ENCODE results near the gene MOXD1. TPM values are rescaled to one million over a fixed set of nuclear protein-coding genes. Genes with fewer than 3 reads are reported as not detected.
A peak's percentile ranks its signal among the peaks of the same experiment; 100 is the strongest.

The MOXD1 gene
- total RNA-seq, 2 donors from 2014 or later, result 4.0 to 5.5 TPM

DNA sequence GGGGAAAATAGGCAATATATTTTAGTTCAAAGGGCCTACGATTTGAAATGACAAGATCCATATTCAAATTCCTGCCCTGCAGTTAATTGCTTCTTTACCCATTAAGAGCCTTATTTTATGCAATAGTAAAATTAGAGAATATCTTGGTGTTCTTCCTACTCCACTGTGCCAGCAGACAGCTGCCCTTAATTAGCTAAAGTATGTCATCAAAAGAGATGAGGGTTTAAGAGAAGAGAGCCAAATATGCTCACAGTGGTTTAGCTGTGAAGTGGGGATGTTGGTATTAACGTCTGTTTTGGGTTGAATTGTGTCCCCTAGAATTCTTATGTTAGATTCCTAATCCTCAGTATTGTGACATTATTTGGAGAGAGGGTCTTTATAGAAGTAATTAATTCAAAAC, 148.1 kb downstream of the MOXD1 start:
- intact Hi-C loops (cut with DNase I), result no loop called here
- Histone ChIP-seq H3K9me3 (no peaks in the 10 kb centered on the region), H3K4me1 (replicated peaks) (no peaks in the 10 kb centered on the region), H3K27ac (no peak overlapping the region), H3K36me3 (no peaks in the 10 kb centered on the region), H3K27me3 (replicated peaks; ENCODE audit: insufficient read depth) (no peaks in the 10 kb centered on the region), H3K4me3 (no peak overlapping the region)
- no peak for DNase-seq (ENCODE audit: low spot score)
- TF ChIP-seq, protein P1, sequence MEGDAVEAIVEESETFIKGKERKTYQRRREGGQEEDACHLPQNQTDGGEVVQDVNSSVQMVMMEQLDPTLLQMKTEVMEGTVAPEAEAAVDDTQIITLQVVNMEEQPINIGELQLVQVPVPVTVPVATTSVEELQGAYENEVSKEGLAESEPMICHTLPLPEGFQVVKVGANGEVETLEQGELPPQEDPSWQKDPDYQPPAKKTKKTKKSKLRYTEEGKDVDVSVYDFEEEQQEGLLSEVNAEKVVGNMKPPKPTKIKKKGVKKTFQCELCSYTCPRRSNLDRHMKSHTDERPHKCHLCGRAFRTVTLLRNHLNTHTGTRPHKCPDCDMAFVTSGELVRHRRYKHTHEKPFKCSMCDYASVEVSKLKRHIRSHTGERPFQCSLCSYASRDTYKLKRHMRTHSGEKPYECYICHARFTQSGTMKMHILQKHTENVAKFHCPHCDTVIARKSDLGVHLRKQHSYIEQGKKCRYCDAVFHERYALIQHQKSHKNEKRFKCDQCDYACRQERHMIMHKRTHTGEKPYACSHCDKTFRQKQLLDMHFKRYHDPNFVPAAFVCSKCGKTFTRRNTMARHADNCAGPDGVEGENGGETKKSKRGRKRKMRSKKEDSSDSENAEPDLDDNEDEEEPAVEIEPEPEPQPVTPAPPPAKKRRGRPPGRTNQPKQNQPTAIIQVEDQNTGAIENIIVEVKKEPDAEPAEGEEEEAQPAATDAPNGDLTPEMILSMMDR (IDR thresholded peaks at IDR 0.05), result no peak
- TF ChIP-seq POLR2AphosphoS5 (IDR thresholded peaks at IDR 0.05) (no peak), POLR2A (IDR thresholded peaks at IDR 0.05) (no peak)
- 52% methylated on average over 2 of the region's 2 CpGs for WGBS

DNA sequence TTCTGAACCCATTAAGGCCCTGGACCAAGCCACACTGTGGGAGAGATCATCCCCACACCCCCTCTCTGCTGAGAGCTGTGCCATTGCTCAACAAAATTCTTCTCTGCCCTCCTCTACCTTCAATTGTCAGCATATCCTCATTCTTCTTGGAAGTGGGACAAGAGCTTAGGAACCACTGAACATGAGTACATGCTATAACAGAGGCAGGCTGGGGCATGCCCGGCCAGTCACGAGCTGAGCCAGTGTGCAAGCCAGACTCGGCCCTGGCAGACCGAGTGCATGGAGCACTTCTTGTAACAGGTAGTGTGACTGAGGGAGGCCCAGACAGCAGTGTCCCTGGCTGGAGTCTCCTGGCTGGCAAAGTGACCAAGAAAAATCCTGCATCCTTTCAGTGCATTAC, 149.2 kb downstream of the MOXD1 start:
- 69% methylated on average over 4 of the region's 4 CpGs for WGBS
- Histone ChIP-seq H3K27me3 (replicated peaks; ENCODE audit: insufficient read depth) (no peaks in the 10 kb centered on the region), H3K4me3 (no peak overlapping the region), H3K9me3 (no peaks in the 10 kb centered on the region), H3K4me1 (replicated peaks) (no peaks in the 10 kb centered on the region), H3K27ac (no peak overlapping the region), H3K36me3 (no peaks in the 10 kb centered on the region)
- intact Hi-C loops (cut with DNase I), result no loop called here
- no peak for DNase-seq (ENCODE audit: low spot score)
- TF ChIP-seq POLR2A (IDR thresholded peaks at IDR 0.05), result no peak
- no peak for TF ChIP-seq POLR2AphosphoS5 (IDR thresholded peaks at IDR 0.05)
- TF ChIP-seq, protein P1 (IDR thresholded peaks at IDR 0.05), result no peak

DNA sequence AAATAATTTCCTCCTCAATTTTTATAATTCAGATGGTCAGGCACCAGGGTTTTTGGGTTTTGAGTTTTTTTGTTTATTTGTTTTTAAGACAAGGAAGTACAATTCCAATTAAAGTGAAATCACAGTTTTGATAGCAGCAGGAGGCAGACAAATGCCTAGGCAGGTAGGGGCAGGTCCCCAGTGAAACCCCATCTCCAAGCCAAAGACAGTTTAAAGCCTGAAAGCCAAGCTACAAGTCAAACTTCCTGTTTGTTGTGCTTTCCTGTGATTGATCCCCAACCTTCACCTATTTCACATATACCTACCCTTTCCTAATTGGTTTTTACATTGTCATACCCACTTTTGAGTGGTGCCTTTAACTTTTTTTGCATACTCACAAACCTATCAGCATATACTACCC, 149.6 kb downstream of the MOXD1 start:
- H3K27ac ChIP-seq, result no peak overlapping the region
- TF ChIP-seq, protein P1 (IDR thresholded peaks at IDR 0.05), result no peak
- no peak for TF ChIP-seq POLR2AphosphoS5 (IDR thresholded peaks at IDR 0.05)
- intact Hi-C loops (cut with DNase I), result no loop called here

DNA sequence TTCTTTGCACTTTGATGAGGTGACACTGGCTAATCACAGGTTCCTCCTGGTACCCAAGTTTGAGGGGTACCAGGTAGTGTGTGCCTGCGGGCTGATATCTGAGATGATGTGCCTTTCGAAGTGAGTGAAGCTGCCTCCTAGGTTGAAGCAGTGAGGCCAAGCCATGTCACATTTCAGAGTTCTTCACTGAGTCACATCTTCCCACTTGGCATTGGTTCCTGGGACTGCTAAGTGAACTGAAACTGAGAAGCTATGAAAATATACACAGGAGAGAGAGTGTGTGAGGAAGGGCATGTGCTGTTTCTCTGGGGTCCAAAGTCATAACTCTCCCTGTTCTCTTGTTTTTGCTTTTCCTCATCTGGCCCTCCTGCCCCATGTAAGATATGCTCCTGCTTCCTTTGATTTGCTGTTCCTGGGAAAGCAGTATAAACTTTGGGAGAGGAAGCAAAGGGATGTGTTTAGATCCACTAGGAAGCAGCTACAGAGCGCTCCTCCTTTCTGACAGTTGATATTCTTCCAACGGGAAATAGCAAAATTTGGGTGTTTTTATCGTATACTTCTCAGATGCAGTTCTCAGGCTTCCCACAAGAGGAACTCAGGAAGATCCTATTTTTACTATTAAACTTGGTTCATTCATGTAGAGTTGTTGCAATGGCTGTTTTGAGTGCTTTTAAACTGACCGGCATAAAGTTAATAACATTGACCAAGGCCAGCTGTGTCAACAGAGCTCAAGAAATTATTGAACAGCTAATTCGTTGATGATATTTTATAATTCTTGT, 153.7 kb downstream of the MOXD1 start:
- H3K27ac ChIP-seq, result peak overlapping the region; percentile 13 to 14
- H3K27me3 ChIP-seq (replicated peaks; ENCODE audit: insufficient read depth), result no peaks in the 10 kb centered on the region
- no peak for DNase-seq (ENCODE audit: low spot score)
- no peaks in the 10 kb centered on the region for H3K9me3 ChIP-seq
- TF ChIP-seq POLR2A (IDR thresholded peaks at IDR 0.05) (no peak), POLR2AphosphoS5 (IDR thresholded peaks at IDR 0.05) (peak; percentile 5)
- TF ChIP-seq, protein P1 (IDR thresholded peaks at IDR 0.05), result no peak
- intact Hi-C loops (cut with DNase I), result no loop called here
- no peak overlapping the region for H3K4me3 ChIP-seq
- no peaks in the 10 kb centered on the region for H3K4me1 ChIP-seq (replicated peaks)
- 58% methylated on average over 7 of the region's 7 CpGs for WGBS
- no peaks in the 10 kb centered on the region for H3K36me3 ChIP-seq

More for the DNA sequence above, 149.6 kb downstream of the MOXD1 start:
- no peak for DNase-seq (ENCODE audit: low spot score)
- Histone ChIP-seq H3K36me3 (no peaks in the 10 kb centered on the region), H3K4me3 (no peak overlapping the region), H3K27me3 (replicated peaks; ENCODE audit: insufficient read depth) (no peaks in the 10 kb centered on the region), H3K9me3 (no peaks in the 10 kb centered on the region), H3K4me1 (replicated peaks) (no peaks in the 10 kb centered on the region)

DNA sequence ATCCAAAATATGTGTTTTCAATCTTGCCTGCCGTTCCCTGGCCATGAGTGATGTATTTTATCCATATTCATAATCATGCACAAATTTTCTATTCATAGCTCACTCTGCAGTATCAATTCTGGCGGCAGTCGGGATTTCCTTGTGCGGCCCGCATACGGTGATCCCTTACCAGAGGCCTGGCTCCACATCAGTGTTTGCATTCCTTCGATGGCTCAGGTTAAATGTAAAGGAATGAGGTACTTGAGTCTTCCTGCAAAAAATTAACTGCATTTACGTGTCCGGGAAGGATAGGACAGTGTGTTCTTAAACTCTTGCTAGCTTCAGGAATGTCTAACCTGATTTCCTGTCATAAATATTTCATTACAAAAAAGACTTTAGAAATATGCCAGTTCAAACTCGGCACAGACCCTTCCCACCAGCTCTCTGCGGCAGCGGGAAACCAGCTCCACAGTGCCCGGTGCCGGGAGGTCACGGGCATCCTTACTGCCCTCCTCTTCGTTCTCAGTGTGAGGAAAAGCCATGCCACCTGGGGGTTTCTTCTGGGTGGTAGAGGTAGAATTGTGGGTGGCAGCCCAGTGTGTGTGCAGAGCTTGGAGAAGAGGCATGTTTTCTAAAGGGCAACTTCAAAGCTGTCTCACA, 154.5 kb downstream of the MOXD1 start:
- WGBS, result 85% methylated on average over 16 of the region's 16 CpGs
- no peaks in the 10 kb centered on the region for H3K9me3 ChIP-seq
- TF ChIP-seq POLR2A (IDR thresholded peaks at IDR 0.05) (no peak), POLR2AphosphoS5 (IDR thresholded peaks at IDR 0.05) (no peak)
- TF ChIP-seq, protein P1 (IDR thresholded peaks at IDR 0.05), result no peak

More for the DNA sequence above, 154.5 kb downstream of the MOXD1 start:
- Histone ChIP-seq H3K36me3 (no peaks in the 10 kb centered on the region), H3K27ac (peak overlapping the region in 1 of 2 donors; percentile 14), H3K27me3 (replicated peaks; ENCODE audit: insufficient read depth) (no peaks in the 10 kb centered on the region), H3K4me3 (no peak overlapping the region), H3K4me1 (replicated peaks) (no peaks in the 10 kb centered on the region)
- no peak for DNase-seq (ENCODE audit: low spot score)
- intact Hi-C loops (cut with DNase I), result no loop called here

All from prostate gland (tissue), 2 donors.